Adrenal gland (tissue), 5 donors: ENCODE data around the gene GRAMD1A.
"Not testable (repeated sequence)": the region's sequence is repeated elsewhere in the genome, so short reads cannot be mapped to it uniquely, and the experiment has no call there.

Source experiments
- POLR2A ChIP-seq, 2 donors: fragments of 450-650 bp; IDR thresholded peaks; one replicate each; pipeline ENCODE4 v1.6.1; 2017; ENCODE audit warnings: antibody characterized with exemption in 2 of 2, mild to moderate bottlenecking in 2 of 2, moderate library complexity in 1 of 2
- TF ChIP-seq, protein P1 (sequence below), 6 experiments: fragments of 450-650 bp in 4 of 6; fragments of 200-600 bp in 2 of 6; sonication (generic) in 1 of 6; IDR thresholded peaks; 1 replicate in 5 of 6; 2 replicates in 1 of 6; pipeline versions ENCODE4 v1.5.1 to v1.8.0; 2016 to 2021; ENCODE audit warnings: antibody characterized with exemption in 6 of 6, mild to moderate bottlenecking in 2 of 6, moderate library complexity in 1 of 6
- donor health status: DM: no; HTN: no; CAD: no.

GRCh38 chr19:34965505-34965904 is 34.6 kb upstream of the GRAMD1A start:
- TF ChIP-seq, protein P1, sequence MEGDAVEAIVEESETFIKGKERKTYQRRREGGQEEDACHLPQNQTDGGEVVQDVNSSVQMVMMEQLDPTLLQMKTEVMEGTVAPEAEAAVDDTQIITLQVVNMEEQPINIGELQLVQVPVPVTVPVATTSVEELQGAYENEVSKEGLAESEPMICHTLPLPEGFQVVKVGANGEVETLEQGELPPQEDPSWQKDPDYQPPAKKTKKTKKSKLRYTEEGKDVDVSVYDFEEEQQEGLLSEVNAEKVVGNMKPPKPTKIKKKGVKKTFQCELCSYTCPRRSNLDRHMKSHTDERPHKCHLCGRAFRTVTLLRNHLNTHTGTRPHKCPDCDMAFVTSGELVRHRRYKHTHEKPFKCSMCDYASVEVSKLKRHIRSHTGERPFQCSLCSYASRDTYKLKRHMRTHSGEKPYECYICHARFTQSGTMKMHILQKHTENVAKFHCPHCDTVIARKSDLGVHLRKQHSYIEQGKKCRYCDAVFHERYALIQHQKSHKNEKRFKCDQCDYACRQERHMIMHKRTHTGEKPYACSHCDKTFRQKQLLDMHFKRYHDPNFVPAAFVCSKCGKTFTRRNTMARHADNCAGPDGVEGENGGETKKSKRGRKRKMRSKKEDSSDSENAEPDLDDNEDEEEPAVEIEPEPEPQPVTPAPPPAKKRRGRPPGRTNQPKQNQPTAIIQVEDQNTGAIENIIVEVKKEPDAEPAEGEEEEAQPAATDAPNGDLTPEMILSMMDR (IDR thresholded peaks at IDR 0.05), result not testable (repeated sequence)
- TF ChIP-seq POLR2A (IDR thresholded peaks at IDR 0.05), result not testable (repeated sequence)
